Uterus (tissue), 2 donors: Measurements from ENCODE around the gene AKR7A2.

ENCODE experiments used
- CTCF ChIP-seq, 4 experiments: fragments of 200-600 bp in 2 of 4; fragments of 450-650 bp in 2 of 4; sonication (generic) in 2 of 4; IDR thresholded peaks; one replicate each; pipeline ENCODE4 v1.5.1; 2016 to 2019; ENCODE audit warnings: antibody characterized with exemption in 4 of 4, mild to moderate bottlenecking in 2 of 4, moderate library complexity in 1 of 4
- POLR2A ChIP-seq, 2 donors: fragments of 450-650 bp; IDR thresholded peaks; one replicate each; pipeline ENCODE4 v1.6.1; 2016; ENCODE audit warnings: antibody characterized with exemption in 2 of 2, mild to moderate bottlenecking in 1 of 2, moderate library complexity in 1 of 2

DNA sequence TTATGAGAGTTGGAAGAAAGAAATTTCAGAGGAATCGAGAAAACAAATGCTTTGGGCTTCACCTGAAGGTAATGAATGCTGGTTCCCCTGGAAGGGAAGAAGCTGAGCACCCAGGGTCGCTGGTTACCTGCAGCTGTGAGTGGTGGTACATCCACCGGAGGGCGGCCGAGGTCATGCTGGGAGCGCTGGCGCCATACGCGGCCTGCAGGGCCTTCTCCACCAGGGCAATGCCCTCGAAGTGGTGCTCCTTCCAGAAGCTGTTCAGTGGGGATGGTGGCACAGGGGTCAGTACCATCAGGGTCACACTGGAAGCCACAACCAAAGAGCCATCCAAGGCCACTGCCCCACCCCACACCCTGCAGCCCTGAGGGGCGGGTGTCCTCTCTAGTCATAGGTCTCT, 43.5 kb downstream of the AKR7A2 start:
- TF ChIP-seq POLR2A (IDR thresholded peaks at IDR 0.05) (no peak), CTCF (IDR thresholded peaks at IDR 0.05) (no peak)
